ENCODE measurements around the gene GOLGB1. TPM values are rescaled to one million over a fixed set of nuclear protein-coding genes. Genes with fewer than 3 reads are reported as not detected.

GOLGB1 gene
- total RNA-seq, 1 donor from 2014 or later: 44.7 TPM

- POLR2A ChIA-PET: no interaction called here
Measured at GRCh38 chr3:121627211-121627610, 122.3 kb downstream of the GOLGB1 start.

GRCh38 chr3:121626495-121626894, 123.0 kb downstream of the GOLGB1 start:
- H3K27me3 Mint-ChIP-seq: peaks cover under 1% of the 10 kb centered on the region
- H3K4me3 Mint-ChIP-seq: no peak overlapping the region
- H3K4me1 Mint-ChIP-seq: no peaks in the 10 kb centered on the region
- H3K27ac Mint-ChIP-seq: no peak overlapping the region
- no peak for TF ChIP-seq CTCF (IDR thresholded peaks at IDR 0.05)
- POLR2A ChIA-PET: no interaction called here
- DNase-seq (no peak), ATAC-seq (ENCODE audit: low read depth) (no peak)
- no peaks in the 10 kb centered on the region for H3K9me3 Mint-ChIP-seq
- H3K36me3 Mint-ChIP-seq (ENCODE audit: low read depth): peaks cover 30% of the 10 kb centered on the region
- intact Hi-C loops (cut with micrococcal nuclease): no loop called here
- CTCF ChIA-PET: no interaction called here

More at GRCh38 chr3:121627211-121627610, 122.3 kb downstream of the GOLGB1 start:
- intact Hi-C loops (cut with micrococcal nuclease): no loop called here
- TF ChIP-seq CTCF (IDR thresholded peaks at IDR 0.05): no peak
- H3K36me3 Mint-ChIP-seq (ENCODE audit: low read depth): peaks cover 37% of the 10 kb centered on the region
- H3K27ac Mint-ChIP-seq: no peak overlapping the region
- H3K4me3 Mint-ChIP-seq: no peak overlapping the region
- no peak for ATAC-seq (ENCODE audit: low read depth)
- CTCF ChIA-PET: no interaction called here
- no peaks in the 10 kb centered on the region for H3K9me3 Mint-ChIP-seq
- no peak for DNase-seq
- no peaks in the 10 kb centered on the region for H3K27me3 Mint-ChIP-seq
- no peaks in the 10 kb centered on the region for H3K4me1 Mint-ChIP-seq

GRCh38 chr3:121624147-121624899, 125.2 kb downstream of the GOLGB1 start:
- POLR2A ChIA-PET: interaction anchor here (0.5 kb wide), 1 partner anchor 60 kb away, joined by 6 read pairs; no protein-coding TSS in a partner anchor

GRCh38 chr3:121621491-121621890, 128.1 kb downstream of the GOLGB1 start:
- intact Hi-C loops (cut with micrococcal nuclease): no loop called here
- Mint-ChIP-seq H3K27me3 (peaks cover 4% of the 10 kb centered on the region), H3K4me3 (no peak overlapping the region), H3K36me3 (ENCODE audit: low read depth) (no peaks in the 10 kb centered on the region), H3K4me1 (no peaks in the 10 kb centered on the region), H3K27ac (no peak overlapping the region), H3K9me3 (no peaks in the 10 kb centered on the region)
- CTCF ChIA-PET: no interaction called here
- no peak for TF ChIP-seq CTCF (IDR thresholded peaks at IDR 0.05)
- no peak for DNase-seq
- POLR2A ChIA-PET: no interaction called here
- no peak for ATAC-seq (ENCODE audit: low read depth)

More at GRCh38 chr3:121624147-121624899, 125.2 kb downstream of the GOLGB1 start:
- CTCF ChIA-PET: no interaction called here
- Mint-ChIP-seq H3K27ac (no peak overlapping the region), H3K4me1 (no peaks in the 10 kb centered on the region), H3K27me3 (peaks cover 4% of the 10 kb centered on the region), H3K36me3 (ENCODE audit: low read depth) (peaks cover 8% of the 10 kb centered on the region), H3K4me3 (no peak overlapping the region), H3K9me3 (no peaks in the 10 kb centered on the region)
- intact Hi-C loops (cut with micrococcal nuclease): no loop called here
- TF ChIP-seq CTCF (IDR thresholded peaks at IDR 0.05): no peak
- ATAC-seq (ENCODE audit: low read depth) (no peak), DNase-seq (no peak)

GRCh38 chr3:121619691-121620090, 129.8 kb downstream of the GOLGB1 start:
- intact Hi-C loops (cut with micrococcal nuclease): no loop called here
- ATAC-seq (ENCODE audit: low read depth) (no peak), DNase-seq (no peak)
- no peak overlapping the region for H3K27ac Mint-ChIP-seq
- H3K4me3 Mint-ChIP-seq: no peak overlapping the region
- peaks cover 4% of the 10 kb centered on the region for H3K27me3 Mint-ChIP-seq
- ChIA-PET CTCF (no interaction called here), POLR2A (no interaction called here)
- H3K36me3 Mint-ChIP-seq (ENCODE audit: low read depth): no peaks in the 10 kb centered on the region
- H3K4me1 Mint-ChIP-seq: no peaks in the 10 kb centered on the region
- H3K9me3 Mint-ChIP-seq: no peaks in the 10 kb centered on the region
- TF ChIP-seq CTCF (IDR thresholded peaks at IDR 0.05): no peak

Other genes with a start within 250 kb of the GOLGB1 start
- gene POLQ, start 203.8 kb downstream of the GOLGB1 start, total RNA-seq: 1.4 and 2.7 TPM in 2 replicates
- gene ARGFX, start 181.8 kb downstream of the GOLGB1 start, total RNA-seq: not detected in 2 replicates
- gene FBXO40, start 156.4 kb downstream of the GOLGB1 start, total RNA-seq: not detected in 2 replicates
- gene HCLS1, start 88.8 kb downstream of the GOLGB1 start, total RNA-seq: 434 and 440 TPM in 2 replicates
- gene IQCB1, start 85.3 kb upstream of the GOLGB1 start, total RNA-seq: 40.1 and 52.4 TPM in 2 replicates
- gene EAF2, start 85.5 kb upstream of the GOLGB1 start, total RNA-seq: 43.3 and 47.7 TPM in 2 replicates
- gene SLC15A2, start 144.7 kb upstream of the GOLGB1 start, total RNA-seq: 8.5 and 16.0 TPM in 2 replicates

Measured in activated B cell treated with CpG ODN at 0.5 μM for 24 hours (primary cell).